IMR-90 (cell line): ENCODE results near the gene COL2A1. TPM values are rescaled to one million over a fixed set of nuclear protein-coding genes. Genes with fewer than 3 reads are reported as not detected.

Source experiments
- ATAC-seq: fragments of 200-7000 bp; cut with Tn5 transposase; 2 replicates; pipeline ENCODE4 v1.9.1; 2020; ENCODE audit warnings: low read depth, mild to moderate bottlenecking, moderate library complexity
- BruUV-seq: library from RNA; stranded (reverse); fragments of 400-500 nt; replicated peaks from 2 replicates; lab custom pipeline; 2021; lab: Mats Ljungman, UMichigan
- CTCF ChIA-PET: fragments of 300-600 bp; formaldehyde crosslinking; extraction: SDS; loops from one replicate; lab custom pipeline; 2021; ENCODE audit warnings: antibody characterized with exemption; lab: Yijun Ruan, JAX
- POLR2A ChIA-PET: fragments of 300-600 bp; sonication (Branson Sonifier 250); formaldehyde crosslinking; loops from one replicate; lab custom pipeline; 2022; ENCODE audit warnings: antibody characterized with exemption; ENCODE audit not compliant: unreplicated experiment; lab: Charles Lee
- DNase-seq: peaks from one replicate; pipeline ENCODE4 v3.0.0; 2013
- H2AFZ ChIP-seq: replicated peaks from 2 replicates; pipeline ENCODE3; 2013; ENCODE audit warnings: low read length, mild to moderate bottlenecking; ENCODE audit not compliant: poor library complexity
- H2AK5ac ChIP-seq: 2 replicates; pipeline ENCODE4 v1.6.1; 2013; ENCODE audit warnings: low read depth, low read length, inconsistent platforms
- H2AK9ac ChIP-seq: replicated peaks from 2 replicates; pipeline ENCODE3; 2013; ENCODE audit warnings: mild to moderate bottlenecking, low read depth, low read length, moderate library complexity; ENCODE audit not compliant: poor library complexity
- H2BK120ac ChIP-seq: 2 replicates; pipeline ENCODE4 v1.6.1; 2013; ENCODE audit warnings: low read depth, low read length, inconsistent platforms
- H2BK15ac ChIP-seq: 3 replicates; pipeline ENCODE4 v1.6.1; 2013; ENCODE audit warnings: low read depth, low read length, inconsistent platforms
- H2BK20ac ChIP-seq: 2 replicates; pipeline ENCODE4 v1.6.1; 2013; ENCODE audit warnings: low read depth, mild to moderate bottlenecking, inconsistent platforms, low read length, moderate library complexity
- H2BK5ac ChIP-seq: 2 replicates; pipeline ENCODE4 v1.6.1; 2013; ENCODE audit warnings: mild to moderate bottlenecking, low read depth, low read length, inconsistent platforms; ENCODE audit not compliant: poor library complexity, severe bottlenecking
- H3K14ac ChIP-seq: replicated peaks from 2 replicates; pipeline ENCODE4 v1.6.1; 2013; ENCODE audit warnings: low read depth, low read length, inconsistent platforms
- H3K18ac ChIP-seq: 2 replicates; pipeline ENCODE4 v1.6.1; 2013; ENCODE audit warnings: low read depth, low read length, control low read depth
- H3K23ac ChIP-seq: 2 replicates; pipeline ENCODE4 v1.6.1; 2013; ENCODE audit warnings: low read depth, low read length, inconsistent platforms
- H3K27ac ChIP-seq: 2 replicates; pipeline ENCODE4 v1.5.1; 2013; ENCODE audit warnings: mild to moderate bottlenecking, control low read depth, low read length; ENCODE audit not compliant: insufficient read depth
- H3K27me3 ChIP-seq: 2 replicates; pipeline ENCODE4 v1.6.1; 2013; ENCODE audit warnings: low read length; ENCODE audit not compliant: control insufficient read depth, insufficient read depth
- H3K36me3 ChIP-seq: 2 replicates; pipeline ENCODE4 v1.6.1; 2013; ENCODE audit warnings: low read length, mixed read lengths; ENCODE audit not compliant: control insufficient read depth, insufficient read depth
- H3K4ac ChIP-seq: 2 replicates; pipeline ENCODE4 v1.6.1; 2013; ENCODE audit warnings: low read depth, low read length, inconsistent platforms
- H3K4me1 ChIP-seq: 2 replicates; pipeline ENCODE4 v1.6.1; 2013; ENCODE audit warnings: low read length, mixed read lengths; ENCODE audit not compliant: control insufficient read depth, insufficient read depth
- H3K4me2 ChIP-seq: 2 replicates; pipeline ENCODE4 v1.6.1; 2013; ENCODE audit warnings: low read depth, mild to moderate bottlenecking, control low read depth, low read length, moderate library complexity
- H3K4me3 ChIP-seq: 2 replicates; pipeline ENCODE4 v1.5.1; 2013; ENCODE audit warnings: low read depth, mild to moderate bottlenecking, control low read depth, low read length, moderate library complexity; ENCODE audit not compliant: insufficient read depth
- H3K56ac ChIP-seq: 2 replicates; pipeline ENCODE4 v1.6.1; 2013; ENCODE audit warnings: low read length, inconsistent platforms; ENCODE audit not compliant: insufficient read depth; ENCODE audit errors: extremely low read depth
- H3K79me1 ChIP-seq, 2 experiments: 2 replicates each; pipeline ENCODE4 v1.6.1; 2013; ENCODE audit warnings: low read length in 2 of 2, inconsistent platforms in 1 of 2, low read depth in 1 of 2
- H3K9ac ChIP-seq: 2 replicates; pipeline ENCODE4 v1.6.1; 2013; ENCODE audit warnings: low read depth, low read length, control low read depth
- H3K9me1 ChIP-seq: 2 replicates; pipeline ENCODE4 v1.6.1; 2013; ENCODE audit warnings: low read length, inconsistent platforms; ENCODE audit not compliant: insufficient read depth
- H3K9me3 ChIP-seq: 2 replicates; pipeline ENCODE4 v1.6.1; 2013; ENCODE audit warnings: low read length; ENCODE audit not compliant: control insufficient read depth, insufficient read depth
- H4K20me1 ChIP-seq: 2 replicates; pipeline ENCODE4 v1.6.1; 2013; ENCODE audit warnings: low read length, inconsistent platforms; ENCODE audit not compliant: insufficient read depth
- H4K5ac ChIP-seq: 2 replicates; pipeline ENCODE4 v1.6.1; 2013; ENCODE audit warnings: mild to moderate bottlenecking, low read depth, low read length, control low read depth
- H4K8ac ChIP-seq, 2 experiments: 2 replicates each; pipeline ENCODE4 v1.6.1; 2013; ENCODE audit warnings: low read depth in 2 of 2, low read length in 2 of 2, control low read depth in 1 of 2, inconsistent platforms in 1 of 2
- H4K91ac ChIP-seq: 2 replicates; pipeline ENCODE4 v1.6.1; 2013; ENCODE audit warnings: low read depth, low read length, inconsistent platforms; ENCODE audit not compliant: insufficient read depth
- BHLHE40 ChIP-seq: fragments of 150-350 bp; IDR thresholded peaks from 2 replicates; pipeline ENCODE4 v1.6.1; 2016; ENCODE audit warnings: mild to moderate bottlenecking, low read depth, low read length
- CEBPB ChIP-seq: IDR thresholded peaks from 2 replicates; pipeline ENCODE4 v1.6.1; 2012; ENCODE audit warnings: low read depth, low read length, improper control_type of control experiment
- FOS ChIP-seq: fragments of 150-350 bp; IDR thresholded peaks from 2 replicates; pipeline ENCODE4 v1.6.1; 2016; ENCODE audit warnings: low read depth, low read length
- MAZ ChIP-seq: IDR thresholded peaks from 2 replicates; pipeline ENCODE4 v1.6.1; 2012; ENCODE audit warnings: low read depth, mild to moderate bottlenecking, low read length, improper control_type of control experiment, moderate library complexity, borderline replicate concordance
- MXI1 ChIP-seq: IDR thresholded peaks from 2 replicates; pipeline ENCODE4 v1.6.1; 2012; ENCODE audit warnings: low read depth, mild to moderate bottlenecking, low read length, moderate library complexity, borderline replicate concordance
- NFE2L2 ChIP-seq: fragments of 150-350 bp; IDR thresholded peaks from 2 replicates; pipeline ENCODE4 v1.6.1; 2016; ENCODE audit warnings: low read depth, mild to moderate bottlenecking, low read length
- POLR2A ChIP-seq: IDR thresholded peaks from 2 replicates; pipeline ENCODE4 v1.6.1; 2012; ENCODE audit warnings: mild to moderate bottlenecking, low read depth, low read length
- RCOR1 ChIP-seq: IDR thresholded peaks from 2 replicates; pipeline ENCODE4 v1.6.1; 2012; ENCODE audit warnings: mild to moderate bottlenecking, low read length, improper control_type of control experiment; ENCODE audit not compliant: insufficient replicate concordance
- RFX5 ChIP-seq: IDR thresholded peaks from 2 replicates; pipeline ENCODE4 v1.8.0; 2012; ENCODE audit warnings: low read depth, mild to moderate bottlenecking, low read length, moderate library complexity
- SMC3 ChIP-seq: fragments of 150-350 bp; IDR thresholded peaks from 2 replicates; pipeline ENCODE4 v1.6.1; 2016; ENCODE audit warnings: low read depth, mild to moderate bottlenecking, antibody characterized with exemption, low read length, moderate library complexity
- WGBS, 2 experiments: methylation state at CpG; one replicate each; pipeline versions ENCODE4 v1.1.5 to v1.1.7; 2013; ENCODE audit warnings: missing lambda C conversion rate in 2 of 2; ENCODE audit not compliant: insufficient read length in 1 of 2; ENCODE audit errors: extremely low coverage in 2 of 2; 5-methylcytosine and 5-hydroxymethylcytosine counted together
- dilution Hi-C: fragments of 300-500 bp; cut with HindIII; formaldehyde crosslinking; loops from one replicate; pipeline ENCODE4 v1.14.3; 2018; ENCODE audit warnings: low sequenced_read_pairs; ENCODE audit not compliant: unreplicated experiment
- in situ Hi-C: fragments of 300-500 bp; cut with MboI; formaldehyde crosslinking; loops from 3 replicates; pipeline ENCODE4 v1.14.3; 2019; ENCODE audit warnings: low sequenced_read_pairs, inconsistent platforms, mixed read lengths
- intact Hi-C: fragments of 100-400 bp; cut with micrococcal nuclease; formaldehyde crosslinking; loops from 2 replicates; pipeline ENCODE4 v1.10.0; 2022
- polyA plus RNA-seq, 3 experiments: library from polyadenylated mRNA; depleted of rRNA; stranded (reverse); fragments of >200 nt; gene quantifications; 2 replicates each; pipeline ENCODE4 v1.2.3, GENCODE V29; 2012; ENCODE audit warnings: low replicate concordance in 1 of 3
- total RNA-seq: library from RNA; depleted of rRNA; stranded (reverse); fragments of >200 nt; gene quantifications from 2 replicates; pipeline ENCODE4 v1.2.3, GENCODE V29; 2012
- TF ChIP-seq, protein P1 (sequence below): fragments of 150-350 bp; IDR thresholded peaks from 2 replicates; pipeline ENCODE4 v1.6.1; 2016; ENCODE audit warnings: low read depth, mild to moderate bottlenecking, low read length, moderate library complexity, borderline replicate concordance

The COL2A1 gene
- total and polyA plus RNA-seq, 2 of the 4 experiments (the other 2 are of a cell fraction), result 0.05 TPM; not detected in 1

GRCh38 chr12:47999816-48000215 lies 4.5 kb downstream of the COL2A1 start:
- Histone ChIP-seq H3K4ac (no peak overlapping the region), H2BK20ac (no peak overlapping the region), H3K56ac (no peak overlapping the region), H2AK5ac (no peak overlapping the region), H4K91ac (no peak overlapping the region), H3K14ac (no peak overlapping the region), H3K79me1 (no peaks in the 10 kb centered on the region), H3K4me3 (no peak overlapping the region), H4K20me1 (peaks cover 6% of the 10 kb centered on the region; the same call in 1 of the 2 replicates), H2BK5ac (no peak overlapping the region), H3K18ac (no peak overlapping the region), H3K4me1 (peaks cover 4% of the 10 kb centered on the region; the same call in 1 of the 2 replicates), H3K4me2 (no peak overlapping the region), H2AK9ac (no peak overlapping the region), H3K36me3 (no peaks in the 10 kb centered on the region), H2BK120ac (no peak overlapping the region), H3K9ac (no peak overlapping the region), H3K27me3 (peaks cover 76% of the 10 kb centered on the region), H3K23ac (no peak overlapping the region), H4K5ac (no peak overlapping the region), H3K9me3 (no peaks in the 10 kb centered on the region), H4K8ac (no peak overlapping the region), H2AFZ (no peak overlapping the region), H3K27ac (no peak overlapping the region), H2BK15ac (no peak overlapping the region), H3K9me1 (no peaks in the 10 kb centered on the region)
- intact Hi-C loops, result no loop called here
- BruUV-seq, result no TSS peak
- dilution Hi-C loops, result no loop called here
- ChIA-PET POLR2A (no interaction called here), CTCF (no interaction called here)
- in situ Hi-C loops, result no loop called here
- ATAC-seq (no peak), DNase-seq (no peak)
- TF ChIP-seq SMC3 (no peak), BHLHE40 (no peak), POLR2A (no peak), FOS (no peak), RFX5 (no peak), CEBPB (no peak), MAZ (no peak), NFE2L2 (no peak), MXI1 (no peak), RCOR1 (no peak)
- TF ChIP-seq, protein P1, sequence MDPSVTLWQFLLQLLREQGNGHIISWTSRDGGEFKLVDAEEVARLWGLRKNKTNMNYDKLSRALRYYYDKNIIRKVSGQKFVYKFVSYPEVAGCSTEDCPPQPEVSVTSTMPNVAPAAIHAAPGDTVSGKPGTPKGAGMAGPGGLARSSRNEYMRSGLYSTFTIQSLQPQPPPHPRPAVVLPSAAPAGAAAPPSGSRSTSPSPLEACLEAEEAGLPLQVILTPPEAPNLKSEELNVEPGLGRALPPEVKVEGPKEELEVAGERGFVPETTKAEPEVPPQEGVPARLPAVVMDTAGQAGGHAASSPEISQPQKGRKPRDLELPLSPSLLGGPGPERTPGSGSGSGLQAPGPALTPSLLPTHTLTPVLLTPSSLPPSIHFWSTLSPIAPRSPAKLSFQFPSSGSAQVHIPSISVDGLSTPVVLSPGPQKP, result no peak
- 60% methylated on average over 1 of the region's 9 CpGs; no CpG with 5 or more reads in 1 of the 2 experiments for WGBS, 2 experiments
